ENCODE results near the gene OPCML.

GRCh38 chr11:132716037-132716436, 816.3 kb downstream of the OPCML start:
- TF ChIP-seq EZH2 (IDR thresholded peaks at IDR 0.05; ENCODE audit: borderline replicate concordance, insufficient read depth, low read depth, low read length, poor library complexity, severe bottlenecking) (no peak), CTCF (IDR thresholded peaks at IDR 0.05) (no peak)
